Measurements from ENCODE around the gene STK17B. TPM values are rescaled to one million over a fixed set of nuclear protein-coding genes. Genes with fewer than 3 reads are reported as not detected.

The STK17B gene
- polyA plus RNA-seq, 1 donor (not counting 4 experiments of a cell fraction or from before 2014, with no cell fraction given), result 11.0 TPM

DNA sequence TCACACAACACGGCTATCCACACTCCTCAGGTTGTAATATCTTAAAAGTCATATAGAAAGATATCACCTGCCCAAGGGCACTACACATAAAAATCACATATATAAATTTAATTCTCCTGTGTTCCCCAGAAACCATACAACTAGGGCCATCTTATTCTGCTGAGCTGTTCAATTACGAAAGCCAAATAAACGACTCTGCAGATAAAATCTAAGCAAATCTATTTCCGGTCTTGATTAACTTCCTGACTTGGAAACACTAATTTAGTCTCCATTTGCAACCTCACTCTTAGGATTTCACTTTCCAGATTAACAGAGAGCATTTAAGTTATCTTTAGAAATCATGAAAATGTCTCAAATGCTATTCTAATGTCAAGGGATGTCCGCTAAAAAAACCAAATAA, 23.9 kb upstream of the STK17B start:
- H3K9me1 ChIP-seq (ENCODE audit: control insufficient read depth, extremely low read depth, insufficient read depth, low read length), result no peaks in the 10 kb centered on the region
- H3K4me3 ChIP-seq (ENCODE audit: control insufficient read depth in 2 of 3, extremely low read depth in 1 of 3, insufficient read depth in 2 of 3, low read depth in 1 of 3, low read length in 3 of 3), result no peak overlapping the region

GRCh38 chr2:196191541-196191940, 20.2 kb upstream of the STK17B start:
- Histone ChIP-seq H2AFZ (ENCODE audit: control insufficient read depth, low read length) (no peak overlapping the region), H3K9me1 (ENCODE audit: control insufficient read depth, extremely low read depth, insufficient read depth, low read length) (no peaks in the 10 kb centered on the region), H3K36me3 (ENCODE audit: control insufficient read depth in 2 of 2, extremely low read depth in 1 of 2, insufficient read depth in 2 of 2, low read length in 2 of 2) (no peaks in the 10 kb centered on the region), H3K27ac (ENCODE audit: control insufficient read depth, insufficient read depth, low read length) (no peak overlapping the region), H3K4me3 (ENCODE audit: control insufficient read depth in 2 of 3, extremely low read depth in 1 of 3, insufficient read depth in 2 of 3, low read depth in 1 of 3, low read length in 3 of 3) (no peak overlapping the region), H3K9me3 (ENCODE audit: control insufficient read depth, low read depth, low read length) (no peaks in the 10 kb centered on the region), H4K20me1 (ENCODE audit: control insufficient read depth, extremely low read depth, insufficient read depth, low read length) (no peaks in the 10 kb centered on the region), H3K4me2 (ENCODE audit: control insufficient read depth, extremely low read depth, insufficient read depth, low read depth, low read length) (no peak overlapping the region), H3K4me1 (ENCODE audit: control insufficient read depth, extremely low read depth, insufficient read depth, low read length) (no peaks in the 10 kb centered on the region), H3K79me2 (ENCODE audit: control insufficient read depth, insufficient read depth, low read length) (no peaks in the 10 kb centered on the region), H3K9ac (ENCODE audit: control insufficient read depth, extremely low read depth, insufficient read depth, low read length) (no peak overlapping the region), H3K27me3 (ENCODE audit: control insufficient read depth, extremely low read depth, insufficient read depth, low read length) (no peaks in the 10 kb centered on the region)
- TF ChIP-seq EZH2 (IDR thresholded peaks at IDR 0.05; ENCODE audit: low read length), result no peak
- TF ChIP-seq, protein P1, sequence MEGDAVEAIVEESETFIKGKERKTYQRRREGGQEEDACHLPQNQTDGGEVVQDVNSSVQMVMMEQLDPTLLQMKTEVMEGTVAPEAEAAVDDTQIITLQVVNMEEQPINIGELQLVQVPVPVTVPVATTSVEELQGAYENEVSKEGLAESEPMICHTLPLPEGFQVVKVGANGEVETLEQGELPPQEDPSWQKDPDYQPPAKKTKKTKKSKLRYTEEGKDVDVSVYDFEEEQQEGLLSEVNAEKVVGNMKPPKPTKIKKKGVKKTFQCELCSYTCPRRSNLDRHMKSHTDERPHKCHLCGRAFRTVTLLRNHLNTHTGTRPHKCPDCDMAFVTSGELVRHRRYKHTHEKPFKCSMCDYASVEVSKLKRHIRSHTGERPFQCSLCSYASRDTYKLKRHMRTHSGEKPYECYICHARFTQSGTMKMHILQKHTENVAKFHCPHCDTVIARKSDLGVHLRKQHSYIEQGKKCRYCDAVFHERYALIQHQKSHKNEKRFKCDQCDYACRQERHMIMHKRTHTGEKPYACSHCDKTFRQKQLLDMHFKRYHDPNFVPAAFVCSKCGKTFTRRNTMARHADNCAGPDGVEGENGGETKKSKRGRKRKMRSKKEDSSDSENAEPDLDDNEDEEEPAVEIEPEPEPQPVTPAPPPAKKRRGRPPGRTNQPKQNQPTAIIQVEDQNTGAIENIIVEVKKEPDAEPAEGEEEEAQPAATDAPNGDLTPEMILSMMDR (optimal IDR thresholded peaks at IDR 0.05 in 1 of 3, IDR thresholded peaks at IDR 0.05 in 1 of 3, conservative IDR thresholded peaks at IDR 0.05 in 1 of 3; ENCODE audit: extremely low read depth in 1 of 3, insufficient read depth in 2 of 3, low read length in 3 of 3), result no peak
- DNase-seq (ENCODE audit: low read depth, low spot score), result no peak
- FAIRE-seq, result no peak
- dilution Hi-C loops (cut with MboI; ENCODE audit: extremely low pct_ligation_motif_present, low sequenced_read_pairs), result no loop called here

More for the DNA sequence above, 23.9 kb upstream of the STK17B start:
- Histone ChIP-seq H3K9ac (ENCODE audit: control insufficient read depth, extremely low read depth, insufficient read depth, low read length) (no peak overlapping the region), H4K20me1 (ENCODE audit: control insufficient read depth, extremely low read depth, insufficient read depth, low read length) (no peaks in the 10 kb centered on the region), H3K9me3 (ENCODE audit: control insufficient read depth, low read depth, low read length) (no peaks in the 10 kb centered on the region), H3K4me1 (ENCODE audit: control insufficient read depth, extremely low read depth, insufficient read depth, low read length) (no peaks in the 10 kb centered on the region), H3K27me3 (ENCODE audit: control insufficient read depth, extremely low read depth, insufficient read depth, low read length) (no peaks in the 10 kb centered on the region), H3K36me3 (ENCODE audit: control insufficient read depth in 2 of 2, extremely low read depth in 1 of 2, insufficient read depth in 2 of 2, low read length in 2 of 2) (no peaks in the 10 kb centered on the region), H3K79me2 (ENCODE audit: control insufficient read depth, insufficient read depth, low read length) (no peaks in the 10 kb centered on the region), H3K4me2 (ENCODE audit: control insufficient read depth, extremely low read depth, insufficient read depth, low read depth, low read length) (no peak overlapping the region), H3K27ac (ENCODE audit: control insufficient read depth, insufficient read depth, low read length) (no peak overlapping the region), H2AFZ (ENCODE audit: control insufficient read depth, low read length) (no peak overlapping the region)
- FAIRE-seq (no peak), DNase-seq (ENCODE audit: low read depth, low spot score) (no peak)
- TF ChIP-seq, protein P1 (optimal IDR thresholded peaks at IDR 0.05 in 1 of 3, IDR thresholded peaks at IDR 0.05 in 1 of 3, conservative IDR thresholded peaks at IDR 0.05 in 1 of 3; ENCODE audit: extremely low read depth in 1 of 3, insufficient read depth in 2 of 3, low read length in 3 of 3), result no peak
- TF ChIP-seq EZH2 (IDR thresholded peaks at IDR 0.05; ENCODE audit: low read length), result no peak
- dilution Hi-C loops (cut with MboI; ENCODE audit: extremely low pct_ligation_motif_present, low sequenced_read_pairs), result no loop called here

All from keratinocyte (primary cell).